GM23248 (cell line): ENCODE results near the gene GATD1. TPM values are rescaled to one million over a fixed set of nuclear protein-coding genes. Genes with fewer than 3 reads are reported as not detected.
A peak's percentile ranks its signal among the peaks of the same experiment; 100 is the strongest.

Experiments
- DNase-seq: peaks from one replicate; pipeline ENCODE4 v3.0.0-alpha.2; 2015
- H2AFZ ChIP-seq: fragments of 200-600 bp; sonication (generic); 2 replicates; pipeline ENCODE4 v1.6.1; 2016; ENCODE audit warnings: antibody characterized with exemption
- H3F3A ChIP-seq: fragments of 200-600 bp; sonication (generic); 2 replicates; pipeline ENCODE4 v1.6.1; 2016; ENCODE audit warnings: mild to moderate bottlenecking, antibody characterized with exemption, mixed run types; ENCODE audit not compliant: insufficient read depth
- H3K27ac ChIP-seq: fragments of 200-600 bp; sonication (generic); 2 replicates; pipeline ENCODE4 v1.5.1; 2016; ENCODE audit warnings: mild to moderate bottlenecking
- H3K27me3 ChIP-seq: fragments of 200-600 bp; sonication (generic); replicated peaks from 2 replicates; pipeline ENCODE4 v1.6.1; 2016; ENCODE audit warnings: mild to moderate bottlenecking; ENCODE audit not compliant: insufficient read depth
- H3K36me3 ChIP-seq: fragments of 200-600 bp; sonication (generic); 2 replicates; pipeline ENCODE4 v1.6.1; 2016; ENCODE audit warnings: low read depth, mild to moderate bottlenecking
- H3K4me1 ChIP-seq: fragments of 200-600 bp; sonication (generic); 2 replicates; pipeline ENCODE4 v1.6.1; 2016; ENCODE audit warnings: mild to moderate bottlenecking; ENCODE audit not compliant: insufficient read depth
- H3K4me2 ChIP-seq: fragments of 200-600 bp; sonication (generic); one replicate; pipeline ENCODE4 v1.6.1; 2016; ENCODE audit warnings: mild to moderate bottlenecking; ENCODE audit not compliant: unreplicated experiment
- H3K4me3 ChIP-seq: fragments of 200-600 bp; sonication (generic); 2 replicates; pipeline ENCODE4 v1.5.1; 2016; ENCODE audit warnings: mild to moderate bottlenecking
- H3K79me2 ChIP-seq: fragments of 200-600 bp; sonication (generic); 2 replicates; pipeline ENCODE4 v1.6.1; 2016; ENCODE audit warnings: mild to moderate bottlenecking; ENCODE audit not compliant: insufficient read depth
- H3K9ac ChIP-seq: fragments of 200-600 bp; sonication (generic); 2 replicates; pipeline ENCODE4 v1.6.1; 2016; ENCODE audit warnings: mild to moderate bottlenecking
- H3K9me2 ChIP-seq: fragments of 200-600 bp; sonication (generic); 2 replicates; pipeline ENCODE4 v1.6.1; 2016; ENCODE audit warnings: mixed run types, mild to moderate bottlenecking, moderate library complexity; ENCODE audit not compliant: insufficient read depth
- H3K9me3 ChIP-seq: fragments of 200-600 bp; sonication (generic); one replicate; pipeline ENCODE4 v1.6.1; 2017; ENCODE audit warnings: low read depth
- H4K20me1 ChIP-seq: fragments of 200-600 bp; sonication (generic); 2 replicates; pipeline ENCODE4 v1.6.0; 2016; ENCODE audit not compliant: insufficient read depth
- EZH2 ChIP-seq: fragments of 200-600 bp; sonication (generic); IDR thresholded peaks from 2 replicates; pipeline ENCODE4 v1.6.1; 2018; ENCODE audit warnings: antibody characterized with exemption, mild to moderate bottlenecking; ENCODE audit not compliant: insufficient read depth, poor library complexity, severe bottlenecking
- EZH2phosphoT487 ChIP-seq: fragments of 200-600 bp; sonication (generic); IDR thresholded peaks from 2 replicates; pipeline ENCODE4 v1.6.1; 2018; ENCODE audit warnings: antibody characterized with exemption, moderate library complexity, mild to moderate bottlenecking, low read depth; ENCODE audit not compliant: insufficient read depth
- WGBS, 2 experiments: methylation state at CpG; one replicate each; pipeline ENCODE4 v1.1.6; 2015 to 2017; ENCODE audit warnings: low lambda C conversion rate in 2 of 2, low coverage in 1 of 2; ENCODE audit errors: missing lambda C conversion rate in 2 of 2; 5-methylcytosine and 5-hydroxymethylcytosine counted together
- in situ Hi-C: fragments of 300-500 bp; cut with MboI; formaldehyde crosslinking; loops from 2 replicates; pipeline ENCODE4 v1.15.0; 2020
- polyA plus RNA-seq: library from polyadenylated mRNA; unstranded; fragments of >200 nt; fragmentation: Nextera tagmentation; extraction: Ambion mirVana; gene quantifications from 2 replicates; pipeline ENCODE4 v1.2.1, GENCODE V29; 2016
- total RNA-seq: library from RNA; depleted of rRNA; stranded (reverse); fragments of >200 nt; shearing (Covaris generic); gene quantifications from 2 replicates; pipeline ENCODE4 v1.2.3, GENCODE V29; 2014

The GATD1 gene
- total and polyA plus RNA-seq, 2 experiments from 2014 or later = 27.0 to 45.0 TPM

GRCh38 chr11:788953-789940 lies 12.0 kb upstream of the GATD1 start:
- Histone ChIP-seq H3K4me1 (no peaks in the 10 kb centered on the region), H3K27ac (no peak overlapping the region), H3K4me2 (no peak overlapping the region), H2AFZ (no peak overlapping the region), H3K4me3 (peak overlapping the region; percentile 45; the same call in 1 of the 2 replicates), H3K36me3 (peaks cover 3% of the 10 kb centered on the region; the same call in 1 of the 2 replicates), H3K79me2 (no peaks in the 10 kb centered on the region), H4K20me1 (no peaks in the 10 kb centered on the region), H3K9me3 (no peaks in the 10 kb centered on the region), H3K9me2 (no peaks in the 10 kb centered on the region), H3F3A (peaks cover 11% of the 10 kb centered on the region; the same call in 1 of the 2 replicates), H3K27me3 (no peaks in the 10 kb centered on the region), H3K9ac (0 out of 2 replicates have a peak overlapping the region, but pooled peaks have one; percentile 20)
- DNase-seq = no peak
- WGBS, 2 experiments = 15 to 21% methylated on average over 20 to 26 of the region's 31 CpGs
- in situ Hi-C loops = no loop called here
- TF ChIP-seq EZH2 (no peak), EZH2phosphoT487 (no peak)

GRCh38 chr11:788009-788640 lies 10.8 kb upstream of the GATD1 start:
- WGBS, 2 experiments = 61 to 71% methylated on average over 13 to 28 of the region's 28 CpGs
- no peak for DNase-seq
- in situ Hi-C loops = no loop called here
- no peaks in the 10 kb centered on the region for H3K9me2 ChIP-seq
- H3K27me3 ChIP-seq = no peaks in the 10 kb centered on the region
- no peaks in the 10 kb centered on the region for H4K20me1 ChIP-seq
- H3K4me2 ChIP-seq = no peak overlapping the region
- peaks cover 3% of the 10 kb centered on the region; the same call in 1 of the 2 replicates for H3K36me3 ChIP-seq
- no peak overlapping the region for H3K27ac ChIP-seq
- peaks cover 21% of the 10 kb centered on the region; the same call in 1 of the 2 replicates for H3F3A ChIP-seq
- H3K4me3 ChIP-seq = no peak overlapping the region
- H2AFZ ChIP-seq = no peak overlapping the region
- no peaks in the 10 kb centered on the region for H3K79me2 ChIP-seq
- H3K9ac ChIP-seq = no peak overlapping the region
- TF ChIP-seq EZH2 (no peak), EZH2phosphoT487 (no peak)
- H3K9me3 ChIP-seq = no peaks in the 10 kb centered on the region
- H3K4me1 ChIP-seq = peaks cover 9% of the 10 kb centered on the region

- Histone ChIP-seq H3K4me1 (peaks cover 12% of the 10 kb centered on the region), H4K20me1 (no peaks in the 10 kb centered on the region), H3K9me2 (no peaks in the 10 kb centered on the region), H3K4me3 (no peak overlapping the region), H3K79me2 (no peaks in the 10 kb centered on the region), H3K27me3 (no peaks in the 10 kb centered on the region), H3K9me3 (no peaks in the 10 kb centered on the region), H3F3A (peaks cover 29% of the 10 kb centered on the region; the same call in 1 of the 2 replicates), H3K4me2 (no peak overlapping the region), H3K27ac (no peak overlapping the region), H2AFZ (no peak overlapping the region), H3K9ac (no peak overlapping the region), H3K36me3 (peaks cover 3% of the 10 kb centered on the region; the same call in 1 of the 2 replicates)
- in situ Hi-C loops = no loop called here
- TF ChIP-seq EZH2phosphoT487 = no peak
- no peak for TF ChIP-seq EZH2
- DNase-seq = no peak
- 80 to 82% methylated on average over 24 of the region's 24 CpGs for WGBS, 2 experiments
Observed at GRCh38 chr11:787084-787675, 9.9 kb upstream of the GATD1 start.
